HG02970 (cell line): ENCODE results near the gene ATP8A1.
A peak's percentile ranks its signal among the peaks of the same experiment; 100 is the strongest.
"Not testable (repeated sequence)": the region's sequence is repeated elsewhere in the genome, so short reads cannot be mapped to it uniquely, and the experiment has no call there.

Experiments
- ATAC-seq: cut with Tn5 transposase; IDR thresholded peaks from one replicate; pipeline ENCODE4 v1.9.1; 2021; ENCODE audit warnings: mild to moderate bottlenecking, moderate library complexity, moderate number of reproducible peaks; ENCODE audit not compliant: unreplicated experiment, low FRiP score

ATP8A1 gene

DNA sequence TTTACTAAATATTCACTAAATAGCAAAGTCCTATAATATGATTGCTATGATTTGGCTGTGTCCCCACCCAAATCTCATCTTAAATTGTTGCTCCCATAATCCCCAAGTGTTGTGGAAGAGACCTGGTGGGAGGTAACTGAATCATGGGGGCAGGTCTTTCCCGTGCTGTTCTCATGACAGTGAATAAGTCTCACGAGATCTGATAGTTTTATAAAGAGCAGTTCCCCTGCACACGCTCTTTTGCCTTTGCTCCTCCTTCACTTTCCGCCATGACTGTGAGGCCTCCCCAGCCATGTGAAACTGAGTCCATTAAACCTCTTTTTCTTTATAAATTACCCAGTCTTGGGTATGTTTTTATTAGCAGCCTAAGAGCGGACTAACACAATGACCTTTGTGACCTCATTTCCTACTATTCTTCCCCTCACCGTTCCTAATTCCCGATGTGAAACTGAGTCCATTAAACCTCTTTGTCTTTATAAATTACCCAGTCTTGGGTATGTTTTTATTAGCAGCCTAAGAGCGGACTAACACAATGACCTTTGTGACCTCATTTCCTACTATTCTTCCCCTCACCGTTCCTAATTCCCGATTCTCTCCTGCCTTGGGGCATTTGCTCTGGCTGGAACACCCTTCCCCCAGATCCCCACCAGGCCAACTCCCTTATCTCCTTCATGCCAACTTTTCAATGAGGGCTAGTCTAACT, 4.2 kb downstream of the ATP8A1 start:
- not testable (repeated sequence) for ATAC-seq

DNA sequence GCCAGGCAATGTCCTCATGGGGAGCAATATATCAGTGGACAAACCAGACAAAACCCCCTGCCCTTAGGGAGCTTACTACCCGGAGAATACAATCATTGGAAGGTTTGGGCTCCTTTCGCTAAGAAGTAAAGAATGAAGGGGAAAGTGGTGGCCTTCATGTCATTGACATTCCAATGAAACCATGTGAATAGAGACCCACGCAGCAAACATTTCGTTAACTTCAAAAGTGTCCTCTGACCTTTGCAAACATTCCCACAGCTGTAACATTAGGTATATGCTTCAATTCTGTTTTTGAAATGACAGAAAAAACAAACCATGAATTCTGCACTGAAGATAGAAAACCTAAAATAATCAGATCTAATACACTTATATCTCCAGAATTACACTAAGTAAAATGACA, 7.0 kb downstream of the ATP8A1 start:
- ATAC-seq = no peak

- ATAC-seq = no peak
These were observed 9.8 kb downstream of the ATP8A1 start for GRCh38 chr4:42646999-42647541.

DNA sequence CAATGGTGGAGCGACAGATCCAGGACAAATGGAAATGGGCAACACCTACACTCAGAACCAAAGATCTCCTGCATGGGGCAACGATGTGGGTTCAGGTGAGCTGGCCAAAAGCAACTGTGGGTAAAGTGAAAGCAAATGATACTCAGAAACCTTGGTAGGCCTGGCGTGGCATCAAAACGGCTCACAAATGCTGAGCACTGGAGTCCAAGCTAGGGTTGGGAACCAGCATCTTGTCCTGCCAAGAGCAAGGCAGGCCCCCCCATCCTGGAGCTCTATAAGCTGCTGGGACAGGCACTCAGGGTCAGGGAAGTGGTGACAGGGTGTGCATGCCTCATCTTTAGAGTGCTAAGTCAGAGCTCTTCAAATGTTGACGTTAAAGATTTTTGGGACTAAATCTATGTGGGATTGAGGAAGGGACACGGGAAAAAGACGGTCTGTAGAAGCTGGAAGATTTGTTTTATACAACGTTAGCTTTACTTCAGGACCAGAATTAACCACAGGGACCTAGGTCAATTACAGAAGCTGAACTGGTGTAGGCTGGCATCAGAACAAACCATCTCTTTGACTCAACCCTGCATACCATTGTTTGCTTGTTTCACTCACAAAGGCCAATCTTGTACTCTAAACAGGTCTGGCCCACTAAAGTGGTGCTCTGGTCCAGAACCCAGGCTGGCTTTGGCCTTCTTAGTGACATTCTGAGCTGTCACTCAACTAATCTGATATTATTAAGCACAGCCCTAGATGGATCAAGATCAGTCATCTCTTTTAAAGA, 10.7 kb downstream of the ATP8A1 start:
- no peak for ATAC-seq

DNA sequence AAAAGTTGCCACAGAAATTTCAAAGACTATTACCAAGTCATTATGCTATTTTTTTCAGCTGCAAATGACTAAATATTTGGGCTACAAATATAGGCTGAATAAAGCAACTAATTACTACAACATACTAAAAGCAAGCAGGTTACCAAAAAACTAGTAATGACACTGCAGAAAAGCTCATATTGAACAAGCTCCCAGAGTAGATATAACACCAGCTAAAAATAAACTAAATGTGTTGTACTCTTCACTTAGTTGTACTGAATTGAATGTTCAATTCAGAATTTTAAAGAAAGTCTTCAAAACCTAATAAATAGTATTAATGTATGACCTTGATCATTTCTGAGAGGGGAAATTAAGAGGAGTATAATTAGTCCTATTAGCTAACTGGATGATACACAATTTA, 12.0 kb downstream of the ATP8A1 start:
- ATAC-seq = no peak

- ATAC-seq = peak; percentile 62
These were observed 13.2 kb downstream of the ATP8A1 start for GRCh38 chr4:42643685-42644084.

- ATAC-seq = no peak
These were observed 13.9 kb downstream of the ATP8A1 start for GRCh38 chr4:42642845-42643615.

GRCh38 chr4:42642101-42642797, 14.7 kb downstream of the ATP8A1 start:
- ATAC-seq = no peak

DNA sequence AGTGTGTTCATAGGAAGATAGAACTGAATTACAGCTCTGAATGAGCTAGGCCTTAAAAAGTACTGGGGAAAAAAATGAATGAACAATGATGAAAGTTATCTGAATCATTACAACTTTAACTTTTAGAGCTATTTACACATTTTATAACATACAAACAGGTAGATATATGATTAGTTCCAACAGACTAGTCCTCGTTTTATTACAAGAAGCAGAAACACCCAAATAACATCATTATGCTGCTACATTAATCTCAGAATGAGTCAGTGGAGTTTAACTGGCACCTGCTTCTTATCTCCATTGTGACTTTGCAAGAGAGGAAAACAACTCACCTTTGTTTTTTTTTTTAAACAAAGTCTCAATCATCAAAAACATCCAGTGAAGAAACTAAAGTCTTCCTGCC, 15.2 kb downstream of the ATP8A1 start:
- ATAC-seq = no peak

DNA sequence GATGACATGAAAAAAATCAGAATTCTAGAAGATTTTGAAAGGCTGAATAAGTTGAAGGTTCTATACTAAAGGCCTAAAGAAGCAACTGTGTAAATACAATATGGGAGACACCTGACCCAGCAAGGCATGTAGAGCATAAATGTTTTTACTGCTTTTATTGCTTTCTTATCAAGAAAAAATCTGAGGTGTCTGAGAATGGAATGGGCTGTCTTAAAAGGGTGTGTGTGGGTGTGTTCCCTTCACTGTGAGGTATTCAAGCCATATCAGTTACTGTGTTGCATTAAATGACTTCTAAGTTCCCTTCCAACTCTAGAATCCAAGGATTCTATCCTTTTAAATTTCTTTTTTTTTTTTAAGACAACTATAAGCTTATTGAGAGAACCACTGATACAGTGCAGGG, 15.7 kb downstream of the ATP8A1 start:
- no peak for ATAC-seq

DNA sequence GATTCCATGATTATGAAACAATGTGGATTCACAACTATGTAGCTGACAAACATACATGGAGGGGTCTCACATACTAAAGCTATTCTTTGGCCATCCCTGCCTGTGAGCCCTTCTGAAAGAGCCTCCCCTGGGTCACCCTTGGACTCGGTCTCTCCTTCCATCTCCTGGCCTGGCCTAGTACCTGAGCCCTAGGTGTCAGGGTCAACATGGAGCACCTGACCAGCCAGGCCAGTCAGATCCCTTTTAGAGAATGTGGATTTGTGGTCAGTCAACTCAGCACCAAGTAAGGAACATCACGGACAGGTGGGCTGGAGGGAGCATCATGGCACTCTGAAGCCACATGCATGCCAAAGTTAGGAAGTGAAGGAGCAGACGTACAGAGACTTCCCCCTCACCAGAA, 16.3 kb downstream of the ATP8A1 start:
- no peak for ATAC-seq

GRCh38 chr4:42638993-42639392, 17.9 kb downstream of the ATP8A1 start:
- peak; percentile 49 for ATAC-seq

DNA sequence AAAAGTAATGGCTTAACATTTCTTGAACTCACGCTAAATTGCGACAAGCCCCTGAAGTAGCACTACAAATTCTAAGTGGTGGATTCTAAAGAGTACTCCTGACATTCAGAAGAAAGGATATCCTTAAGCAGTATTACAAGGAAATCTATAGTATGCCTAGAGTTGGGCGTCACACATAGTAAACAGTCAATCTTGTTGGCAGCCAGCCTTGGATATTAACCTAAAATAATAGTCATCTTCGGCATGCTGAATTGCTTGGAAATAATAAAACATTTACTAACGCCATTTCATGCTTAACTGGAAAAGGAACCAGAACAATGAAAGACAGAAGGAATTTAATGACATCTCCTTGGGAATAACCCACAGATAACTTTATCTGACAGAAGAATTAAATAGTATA, 18.6 kb downstream of the ATP8A1 start:
- ATAC-seq = no peak

GRCh38 chr4:42637867-42638266, 19.0 kb downstream of the ATP8A1 start:
- ATAC-seq = no peak

DNA sequence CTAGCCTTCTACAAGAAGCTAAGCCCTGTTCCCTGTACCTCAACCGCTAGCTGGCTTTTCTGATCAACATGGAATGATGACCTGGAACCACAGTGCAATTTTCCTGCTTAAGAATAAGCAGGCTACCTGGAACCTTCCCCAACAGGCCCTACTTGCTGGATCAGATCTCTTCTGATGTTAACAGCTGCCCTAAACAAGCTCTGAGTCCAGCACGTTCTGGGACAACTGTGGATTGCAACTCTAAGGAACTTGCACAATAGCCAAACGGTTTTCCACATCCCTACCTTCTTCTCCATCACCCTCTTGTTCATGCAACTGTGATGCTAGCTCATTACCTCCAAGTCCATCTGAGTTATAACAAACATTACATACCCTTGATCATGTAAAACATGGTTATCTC, 19.8 kb downstream of the ATP8A1 start:
- no peak for ATAC-seq

DNA sequence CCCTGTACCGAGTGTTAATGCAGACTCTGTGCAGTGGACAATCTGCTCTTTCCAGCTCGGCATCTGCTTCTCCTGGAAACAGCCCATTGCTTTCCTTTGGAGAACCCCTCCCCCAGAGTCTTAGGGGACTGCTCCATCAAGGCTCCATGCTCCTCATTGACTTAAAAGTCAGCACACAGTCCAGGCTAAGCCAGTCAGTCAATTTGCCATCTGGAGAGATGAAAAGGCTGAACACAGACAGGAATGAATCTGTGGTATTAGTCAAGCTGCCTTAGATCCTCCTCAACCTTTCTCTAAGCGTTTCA, 20.3 kb downstream of the ATP8A1 start:
- ATAC-seq = no peak

- ATAC-seq = peak; percentile 44
These were observed 23.1 kb downstream of the ATP8A1 start for GRCh38 chr4:42633605-42634388.

DNA sequence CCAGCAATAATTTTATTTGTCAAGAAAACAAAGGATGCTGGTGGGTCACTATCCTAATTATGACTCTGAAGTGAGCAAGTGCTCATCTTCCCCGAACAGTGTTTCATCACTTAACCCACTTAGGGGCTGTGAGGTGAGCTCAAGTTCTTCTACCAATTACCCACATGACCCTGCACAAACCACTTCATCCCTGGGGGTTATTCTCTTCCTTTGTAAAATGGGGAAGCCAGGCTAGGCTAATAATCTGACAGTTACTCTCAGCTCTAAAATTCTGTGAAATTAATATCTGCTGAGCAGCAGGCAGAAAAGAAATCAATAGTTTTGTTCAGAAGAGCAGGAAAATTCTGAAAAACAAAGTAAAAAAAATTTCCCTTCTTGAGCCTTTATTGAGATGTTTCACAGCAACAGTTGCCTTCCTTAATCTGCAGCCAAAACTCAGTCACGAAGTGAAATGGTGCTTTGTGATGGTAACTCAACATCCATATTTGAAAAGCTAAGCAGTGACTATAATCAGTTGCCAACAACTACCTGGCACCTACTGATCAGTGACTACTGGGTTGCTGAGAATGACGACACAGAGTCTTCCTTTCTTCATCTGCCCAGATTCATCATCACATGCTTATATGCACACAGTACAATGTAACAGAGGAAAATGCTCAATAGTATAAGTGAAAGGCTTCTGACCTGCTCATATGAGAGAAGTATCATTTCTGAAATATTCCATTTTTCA, 24.1 kb downstream of the ATP8A1 start:
- ATAC-seq = no peak

DNA sequence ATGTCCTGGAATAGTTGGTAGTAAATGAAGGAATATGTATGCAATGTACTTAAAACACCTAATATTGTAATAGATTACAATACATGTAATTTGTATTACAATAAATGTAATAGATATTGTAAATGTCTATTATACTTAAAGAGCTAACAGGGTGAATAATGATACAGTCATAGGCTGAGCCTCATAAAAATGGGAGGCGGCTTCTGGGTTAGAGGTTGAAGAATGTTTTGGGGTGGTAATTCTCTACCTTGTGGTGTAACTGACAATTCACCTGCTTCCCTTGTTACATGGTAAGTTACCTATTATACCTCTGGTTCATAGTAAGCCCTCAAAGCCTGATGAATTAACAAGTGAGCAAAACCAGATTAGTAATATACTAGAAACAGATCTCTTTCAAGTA, 26.0 kb downstream of the ATP8A1 start:
- no peak for ATAC-seq
